HEK293 (cell line): ENCODE data around the gene LCN10.

Experiments
- GLI4 ChIP-seq: fragments of 450-650 bp; formaldehyde crosslinking; IDR thresholded peaks from 2 replicates; pipeline ENCODE4 v1.5.1; 2016; ENCODE audit warnings: missing biosample characterization, missing genetic modification characterization
- KLF16 ChIP-seq: fragments of 450-650 bp; formaldehyde crosslinking; IDR thresholded peaks from 2 replicates; pipeline ENCODE4 v1.5.1; 2017; ENCODE audit warnings: missing biosample characterization, missing genetic modification characterization
- KLF8 ChIP-seq: fragments of 450-650 bp; formaldehyde crosslinking; IDR thresholded peaks from 2 replicates; pipeline ENCODE4 v1.5.1; 2016; ENCODE audit warnings: missing biosample characterization, missing genetic modification characterization
- SETDB1 ChIP-seq: IDR thresholded peaks from one replicate; pipeline ENCODE4 v1.6.1; 2017; ENCODE audit warnings: mild to moderate bottlenecking, low read length, moderate library complexity, mixed read lengths; ENCODE audit not compliant: insufficient read length
- SP2 ChIP-seq: fragments of 450-650 bp; formaldehyde crosslinking; IDR thresholded peaks from 2 replicates; pipeline ENCODE4 v1.5.1; 2016; ENCODE audit warnings: missing biosample characterization, missing genetic modification characterization
- SP7 ChIP-seq: fragments of 450-650 bp; formaldehyde crosslinking; IDR thresholded peaks from 2 replicates; pipeline ENCODE4 v1.5.1; 2016; ENCODE audit warnings: missing biosample characterization, missing genetic modification characterization
- YY1 ChIP-seq: fragments of 450-650 bp; formaldehyde crosslinking; IDR thresholded peaks from 2 replicates; pipeline ENCODE4 v1.5.1; 2018; ENCODE audit warnings: missing biosample characterization, missing genetic modification characterization
- ZBTB21 ChIP-seq: fragments of 450-650 bp; formaldehyde crosslinking; IDR thresholded peaks from 2 replicates; pipeline ENCODE4 v1.5.1; 2017; ENCODE audit warnings: missing biosample characterization, missing genetic modification characterization
- ZBTB48 ChIP-seq: fragments of 450-650 bp; formaldehyde crosslinking; IDR thresholded peaks from 2 replicates; pipeline ENCODE4 v1.5.1; 2016; ENCODE audit warnings: missing biosample characterization, missing genetic modification characterization
- ZFP3 ChIP-seq: fragments of 450-650 bp; formaldehyde crosslinking; IDR thresholded peaks from 2 replicates; pipeline ENCODE4 v1.5.1; 2016; ENCODE audit warnings: low read depth, missing biosample characterization, missing genetic modification characterization
- ZNF132 ChIP-seq: fragments of 450-650 bp; formaldehyde crosslinking; IDR thresholded peaks from 2 replicates; pipeline ENCODE4 v1.5.1; 2017; ENCODE audit warnings: missing biosample characterization, missing genetic modification characterization, borderline replicate concordance
- ZNF16 ChIP-seq: fragments of 450-650 bp; formaldehyde crosslinking; IDR thresholded peaks from 2 replicates; pipeline ENCODE4 v1.5.1; 2016; ENCODE audit warnings: low read depth, missing biosample characterization, missing genetic modification characterization
- ZNF169 ChIP-seq: fragments of 450-650 bp; formaldehyde crosslinking; IDR thresholded peaks from 2 replicates; pipeline ENCODE4 v1.5.1; 2016; ENCODE audit warnings: missing biosample characterization, missing genetic modification characterization
- ZNF266 ChIP-seq: fragments of 450-650 bp; formaldehyde crosslinking; IDR thresholded peaks from 2 replicates; pipeline ENCODE4 v1.5.1; 2016; ENCODE audit warnings: missing biosample characterization, missing genetic modification characterization, low read depth
- ZNF292 ChIP-seq: fragments of 450-650 bp; formaldehyde crosslinking; IDR thresholded peaks from 2 replicates; pipeline ENCODE4 v1.5.1; 2016; ENCODE audit warnings: low read depth, missing biosample characterization, missing genetic modification characterization, borderline replicate concordance
- ZNF37A ChIP-seq: fragments of 450-650 bp; IDR thresholded peaks from 2 replicates; pipeline ENCODE4 v1.5.1; 2018; ENCODE audit warnings: missing biosample characterization, missing genetic modification characterization
- ZNF394 ChIP-seq: fragments of 450-650 bp; formaldehyde crosslinking; IDR thresholded peaks from 2 replicates; pipeline ENCODE4 v1.5.1; 2016; ENCODE audit warnings: missing biosample characterization, missing genetic modification characterization, mild to moderate bottlenecking, moderate library complexity, borderline replicate concordance
- ZNF416 ChIP-seq: fragments of 450-650 bp; formaldehyde crosslinking; IDR thresholded peaks from 2 replicates; pipeline ENCODE4 v1.5.1; 2016; ENCODE audit warnings: missing biosample characterization, missing genetic modification characterization
- ZNF521 ChIP-seq: fragments of 450-650 bp; formaldehyde crosslinking; IDR thresholded peaks from 2 replicates; pipeline ENCODE4 v1.5.1; 2017; ENCODE audit warnings: missing biosample characterization, mild to moderate bottlenecking, missing genetic modification characterization
- ZNF549 ChIP-seq: fragments of 450-650 bp; IDR thresholded peaks from 2 replicates; pipeline ENCODE4 v1.5.1; 2018; ENCODE audit warnings: missing biosample characterization, missing genetic modification characterization, mild to moderate bottlenecking, inconsistent platforms, moderate library complexity
- ZNF658 ChIP-seq: fragments of 450-650 bp; formaldehyde crosslinking; IDR thresholded peaks from 2 replicates; pipeline ENCODE4; 2016; ENCODE audit warnings: missing biosample characterization, missing genetic modification characterization
- ZNF677 ChIP-seq: fragments of 450-650 bp; IDR thresholded peaks from 2 replicates; pipeline ENCODE4 v1.5.0; 2018; ENCODE audit warnings: missing biosample characterization, mild to moderate bottlenecking, missing genetic modification characterization, moderate library complexity
- ZNF701 ChIP-seq: fragments of 450-650 bp; formaldehyde crosslinking; IDR thresholded peaks from 2 replicates; pipeline ENCODE4 v1.5.1; 2016; ENCODE audit warnings: missing biosample characterization, missing genetic modification characterization
- ZSCAN30 ChIP-seq: fragments of 450-650 bp; IDR thresholded peaks from 2 replicates; pipeline ENCODE4 v1.5.1; 2018; ENCODE audit warnings: missing biosample characterization, mild to moderate bottlenecking, missing genetic modification characterization, moderate library complexity
- TF ChIP-seq, protein P1 (sequence below): fragments of 450-650 bp; formaldehyde crosslinking; IDR thresholded peaks from 2 replicates; pipeline ENCODE4 v1.5.1; 2016; ENCODE audit warnings: missing biosample characterization, missing genetic modification characterization
- TF ChIP-seq, protein P2 (sequence below): fragments of 450-650 bp; formaldehyde crosslinking; IDR thresholded peaks from 2 replicates; pipeline ENCODE4 v1.5.1; 2016; ENCODE audit warnings: missing biosample characterization, missing genetic modification characterization
- TF ChIP-seq, protein P3 (sequence below): fragments of 450-650 bp; formaldehyde crosslinking; IDR thresholded peaks from 2 replicates; pipeline ENCODE4 v1.5.1; 2017; ENCODE audit warnings: missing biosample characterization, missing genetic modification characterization
- TF ChIP-seq, protein P4 (sequence below): sonication (generic); formaldehyde crosslinking; IDR thresholded peaks from 2 replicates; pipeline ENCODE4 v1.8.1; 2022; ENCODE audit warnings: mild to moderate bottlenecking, moderate library complexity, missing genetic modification reagents
- TF ChIP-seq, protein P5 (sequence below): fragments of 450-650 bp; IDR thresholded peaks from 2 replicates; pipeline ENCODE4 v1.5.1; 2018; ENCODE audit warnings: missing biosample characterization, missing genetic modification characterization
- TF ChIP-seq, protein P6 (sequence below): fragments of 450-650 bp; formaldehyde crosslinking; IDR thresholded peaks from 2 replicates; pipeline ENCODE4 v1.5.0; 2017; ENCODE audit warnings: missing biosample characterization, missing genetic modification characterization, borderline replicate concordance

The LCN10 gene

DNA sequence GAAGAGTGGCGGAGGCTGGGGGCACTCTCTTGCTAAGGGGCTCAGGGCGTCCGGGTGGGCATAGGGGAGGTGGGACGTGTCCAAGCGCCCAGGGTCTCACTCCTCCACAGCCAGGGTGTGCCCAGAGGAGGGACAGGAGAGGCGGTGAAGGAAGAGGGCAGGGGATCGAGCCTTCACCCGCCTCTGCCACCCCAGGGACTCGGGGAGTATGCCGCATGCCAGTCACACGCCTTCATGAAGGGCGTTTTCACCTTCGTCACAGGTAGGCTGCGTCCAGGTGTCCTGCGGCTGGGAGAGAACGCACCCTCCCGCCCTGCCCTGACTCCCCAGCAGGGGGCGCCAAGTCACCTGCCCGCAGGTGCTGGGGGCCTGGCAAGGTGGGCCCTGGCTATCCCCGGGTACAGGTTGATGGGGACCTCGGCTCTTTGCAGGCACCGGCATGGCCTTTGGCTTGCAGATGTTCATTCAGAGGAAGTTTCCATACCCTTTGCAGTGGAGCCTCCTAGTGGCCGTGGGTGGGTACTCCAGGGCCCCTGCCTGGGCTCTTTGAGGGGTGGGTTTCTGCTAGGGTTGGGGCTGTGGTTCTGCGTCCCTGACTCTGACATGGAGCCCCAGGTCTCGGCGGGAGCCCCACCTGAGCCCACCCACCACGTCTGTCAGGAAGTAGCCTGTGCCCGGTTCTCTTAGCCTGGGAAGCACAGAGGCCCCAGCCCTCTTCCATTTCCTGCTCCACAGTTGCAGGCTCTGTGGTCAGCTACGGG is 49.0 kb upstream of the LCN10 start (continued):
- TF ChIP-seq, protein P1, sequence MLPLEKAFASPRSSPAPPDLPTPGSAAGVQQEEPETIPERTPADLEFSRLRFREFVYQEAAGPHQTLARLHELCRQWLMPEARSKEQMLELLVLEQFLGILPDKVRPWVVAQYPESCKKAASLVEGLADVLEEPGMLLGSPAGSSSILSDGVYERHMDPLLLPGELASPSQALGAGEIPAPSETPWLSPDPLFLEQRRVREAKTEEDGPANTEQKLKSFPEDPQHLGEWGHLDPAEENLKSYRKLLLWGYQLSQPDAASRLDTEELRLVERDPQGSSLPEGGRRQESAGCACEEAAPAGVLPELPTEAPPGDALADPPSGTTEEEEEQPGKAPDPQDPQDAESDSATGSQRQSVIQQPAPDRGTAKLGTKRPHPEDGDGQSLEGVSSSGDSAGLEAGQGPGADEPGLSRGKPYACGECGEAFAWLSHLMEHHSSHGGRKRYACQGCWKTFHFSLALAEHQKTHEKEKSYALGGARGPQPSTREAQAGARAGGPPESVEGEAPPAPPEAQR (tag by site-specific recombination) = no peak
- TF ChIP-seq, protein P2, sequence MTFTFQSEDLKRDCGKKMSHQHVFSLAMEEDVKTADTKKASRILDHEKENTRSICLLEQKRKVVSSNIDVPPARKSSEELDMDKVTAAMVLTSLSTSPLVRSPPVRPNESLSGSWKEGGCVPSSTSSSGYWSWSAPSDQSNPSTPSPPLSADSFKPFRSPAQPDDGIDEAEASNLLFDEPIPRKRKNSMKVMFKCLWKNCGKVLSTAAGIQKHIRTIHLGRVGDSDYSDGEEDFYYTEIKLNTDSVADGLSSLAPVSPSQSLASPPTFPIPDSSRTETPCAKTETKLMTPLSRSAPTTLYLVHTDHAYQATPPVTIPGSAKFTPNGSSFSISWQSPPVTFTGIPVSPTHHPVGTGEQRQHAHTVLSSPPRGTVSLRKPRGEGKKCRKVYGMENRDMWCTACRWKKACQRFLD = no peak
- TF ChIP-seq ZBTB48 (peak; percentile 71; the same call in 1 of the 2 replicates), ZNF677 (tag by site-specific recombination) (no peak), ZNF16 (no peak), ZBTB21 (no peak), ZNF521 (no peak), ZNF658 (no peak), ZNF132 (tag by site-specific recombination) (no peak), KLF16 (tag by site-specific recombination) (no peak), ZNF549 (no peak), ZNF169 (tag by site-specific recombination) (0 out of 2 replicates have a peak, but pooled peaks have one; percentile 68), ZNF394 (tag by site-specific recombination) (no peak), KLF8 (tag by site-specific recombination) (peak; percentile 84), SETDB1 (no peak), ZNF266 (tag by site-specific recombination) (no peak), SP2 (no peak), ZNF416 (tag by site-specific recombination) (no peak), SP7 (tag by site-specific recombination) (no peak; the same call in 1 of the 2 replicates), ZNF37A (tag by site-specific recombination) (no peak), ZNF292 (tag by site-specific recombination) (no peak), ZFP3 (tag by site-specific recombination) (no peak), ZNF701 (tag by site-specific recombination) (no peak), YY1 (no peak), GLI4 (no peak), ZSCAN30 (0 out of 2 replicates have a peak, but pooled peaks have one; percentile 37)
- TF ChIP-seq, protein P3, sequence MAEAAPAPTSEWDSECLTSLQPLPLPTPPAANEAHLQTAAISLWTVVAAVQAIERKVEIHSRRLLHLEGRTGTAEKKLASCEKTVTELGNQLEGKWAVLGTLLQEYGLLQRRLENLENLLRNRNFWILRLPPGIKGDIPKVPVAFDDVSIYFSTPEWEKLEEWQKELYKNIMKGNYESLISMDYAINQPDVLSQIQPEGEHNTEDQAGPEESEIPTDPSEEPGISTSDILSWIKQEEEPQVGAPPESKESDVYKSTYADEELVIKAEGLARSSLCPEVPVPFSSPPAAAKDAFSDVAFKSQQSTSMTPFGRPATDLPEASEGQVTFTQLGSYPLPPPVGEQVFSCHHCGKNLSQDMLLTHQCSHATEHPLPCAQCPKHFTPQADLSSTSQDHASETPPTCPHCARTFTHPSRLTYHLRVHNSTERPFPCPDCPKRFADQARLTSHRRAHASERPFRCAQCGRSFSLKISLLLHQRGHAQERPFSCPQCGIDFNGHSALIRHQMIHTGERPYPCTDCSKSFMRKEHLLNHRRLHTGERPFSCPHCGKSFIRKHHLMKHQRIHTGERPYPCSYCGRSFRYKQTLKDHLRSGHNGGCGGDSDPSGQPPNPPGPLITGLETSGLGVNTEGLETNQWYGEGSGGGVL = no peak
- TF ChIP-seq, protein P4, sequence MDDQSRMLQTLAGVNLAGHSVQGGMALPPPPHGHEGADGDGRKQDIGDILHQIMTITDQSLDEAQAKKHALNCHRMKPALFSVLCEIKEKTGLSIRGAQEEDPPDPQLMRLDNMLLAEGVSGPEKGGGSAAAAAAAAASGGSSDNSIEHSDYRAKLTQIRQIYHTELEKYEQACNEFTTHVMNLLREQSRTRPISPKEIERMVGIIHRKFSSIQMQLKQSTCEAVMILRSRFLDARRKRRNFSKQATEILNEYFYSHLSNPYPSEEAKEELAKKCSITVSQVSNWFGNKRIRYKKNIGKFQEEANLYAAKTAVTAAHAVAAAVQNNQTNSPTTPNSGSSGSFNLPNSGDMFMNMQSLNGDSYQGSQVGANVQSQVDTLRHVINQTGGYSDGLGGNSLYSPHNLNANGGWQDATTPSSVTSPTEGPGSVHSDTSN (CRISPR knock-in tag) = peak; percentile 61; the same call in 1 of the 2 replicates
- TF ChIP-seq, protein P5, sequence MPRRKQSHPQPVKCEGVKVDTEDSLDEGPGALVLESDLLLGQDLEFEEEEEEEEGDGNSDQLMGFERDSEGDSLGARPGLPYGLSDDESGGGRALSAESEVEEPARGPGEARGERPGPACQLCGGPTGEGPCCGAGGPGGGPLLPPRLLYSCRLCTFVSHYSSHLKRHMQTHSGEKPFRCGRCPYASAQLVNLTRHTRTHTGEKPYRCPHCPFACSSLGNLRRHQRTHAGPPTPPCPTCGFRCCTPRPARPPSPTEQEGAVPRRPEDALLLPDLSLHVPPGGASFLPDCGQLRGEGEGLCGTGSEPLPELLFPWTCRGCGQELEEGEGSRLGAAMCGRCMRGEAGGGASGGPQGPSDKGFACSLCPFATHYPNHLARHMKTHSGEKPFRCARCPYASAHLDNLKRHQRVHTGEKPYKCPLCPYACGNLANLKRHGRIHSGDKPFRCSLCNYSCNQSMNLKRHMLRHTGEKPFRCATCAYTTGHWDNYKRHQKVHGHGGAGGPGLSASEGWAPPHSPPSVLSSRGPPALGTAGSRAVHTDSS = no peak
- TF ChIP-seq, protein P6, sequence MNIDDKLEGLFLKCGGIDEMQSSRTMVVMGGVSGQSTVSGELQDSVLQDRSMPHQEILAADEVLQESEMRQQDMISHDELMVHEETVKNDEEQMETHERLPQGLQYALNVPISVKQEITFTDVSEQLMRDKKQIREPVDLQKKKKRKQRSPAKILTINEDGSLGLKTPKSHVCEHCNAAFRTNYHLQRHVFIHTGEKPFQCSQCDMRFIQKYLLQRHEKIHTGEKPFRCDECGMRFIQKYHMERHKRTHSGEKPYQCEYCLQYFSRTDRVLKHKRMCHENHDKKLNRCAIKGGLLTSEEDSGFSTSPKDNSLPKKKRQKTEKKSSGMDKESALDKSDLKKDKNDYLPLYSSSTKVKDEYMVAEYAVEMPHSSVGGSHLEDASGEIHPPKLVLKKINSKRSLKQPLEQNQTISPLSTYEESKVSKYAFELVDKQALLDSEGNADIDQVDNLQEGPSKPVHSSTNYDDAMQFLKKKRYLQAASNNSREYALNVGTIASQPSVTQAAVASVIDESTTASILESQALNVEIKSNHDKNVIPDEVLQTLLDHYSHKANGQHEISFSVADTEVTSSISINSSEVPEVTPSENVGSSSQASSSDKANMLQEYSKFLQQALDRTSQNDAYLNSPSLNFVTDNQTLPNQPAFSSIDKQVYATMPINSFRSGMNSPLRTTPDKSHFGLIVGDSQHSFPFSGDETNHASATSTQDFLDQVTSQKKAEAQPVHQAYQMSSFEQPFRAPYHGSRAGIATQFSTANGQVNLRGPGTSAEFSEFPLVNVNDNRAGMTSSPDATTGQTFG (tag by site-specific recombination) = no peak
